C4-2B (cell line): ENCODE data around the gene MUC5B.

ENCODE experiments used
- CTCF ChIP-seq: fragments of 450-650 bp; conservative IDR thresholded peaks from 2 replicates; pipeline ENCODE4 v1.5.1; 2017; ENCODE audit warnings: mild to moderate bottlenecking
- ZFX ChIP-seq: fragments of 450-650 bp; IDR thresholded peaks from 2 replicates; pipeline ENCODE4 v1.6.1; 2017

DNA sequence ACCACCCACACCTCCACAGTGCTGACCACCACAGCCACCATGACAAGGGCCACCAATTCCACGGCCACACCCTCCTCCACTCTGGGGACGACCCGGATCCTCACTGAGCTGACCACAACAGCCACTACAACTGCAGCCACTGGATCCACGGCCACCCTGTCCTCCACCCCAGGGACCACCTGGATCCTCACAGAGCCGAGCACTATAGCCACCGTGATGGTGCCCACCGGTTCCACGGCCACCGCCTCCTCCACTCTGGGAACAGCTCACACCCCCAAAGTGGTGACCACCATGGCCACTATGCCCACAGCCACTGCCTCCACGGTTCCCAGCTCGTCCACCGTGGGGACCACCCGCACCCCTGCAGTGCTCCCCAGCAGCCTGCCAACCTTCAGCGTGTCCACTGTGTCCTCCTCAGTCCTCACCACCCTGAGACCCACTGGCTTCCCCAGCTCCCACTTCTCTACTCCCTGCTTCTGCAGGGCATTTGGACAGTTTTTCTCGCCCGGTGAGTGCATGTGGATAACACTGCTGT is 28.4 kb downstream of the MUC5B start:
- TF ChIP-seq CTCF, result no peak
- TF ChIP-seq ZFX, result no peak
